Tibial nerve (tissue), 3 donors: ENCODE measurements around the gene TCF4.

Source experiments
- POLR2A ChIP-seq, 2 donors: fragments of 450-650 bp; IDR thresholded peaks; one replicate each; pipeline ENCODE4 v1.6.1; 2017; ENCODE audit warnings: antibody characterized with exemption in 2 of 2, mild to moderate bottlenecking in 2 of 2, moderate library complexity in 2 of 2
- TF ChIP-seq, protein P1 (sequence below), 5 experiments: fragments of 200-600 bp in 3 of 5; fragments of 450-650 bp in 2 of 5; sonication (generic) in 3 of 5; IDR thresholded peaks; one replicate each; pipeline ENCODE4 v1.5.1; 2016 to 2019; ENCODE audit warnings: antibody characterized with exemption in 5 of 5, mild to moderate bottlenecking in 3 of 5, moderate library complexity in 2 of 5

- no peak for TF ChIP-seq POLR2A (IDR thresholded peaks at IDR 0.05)
- TF ChIP-seq, protein P1, sequence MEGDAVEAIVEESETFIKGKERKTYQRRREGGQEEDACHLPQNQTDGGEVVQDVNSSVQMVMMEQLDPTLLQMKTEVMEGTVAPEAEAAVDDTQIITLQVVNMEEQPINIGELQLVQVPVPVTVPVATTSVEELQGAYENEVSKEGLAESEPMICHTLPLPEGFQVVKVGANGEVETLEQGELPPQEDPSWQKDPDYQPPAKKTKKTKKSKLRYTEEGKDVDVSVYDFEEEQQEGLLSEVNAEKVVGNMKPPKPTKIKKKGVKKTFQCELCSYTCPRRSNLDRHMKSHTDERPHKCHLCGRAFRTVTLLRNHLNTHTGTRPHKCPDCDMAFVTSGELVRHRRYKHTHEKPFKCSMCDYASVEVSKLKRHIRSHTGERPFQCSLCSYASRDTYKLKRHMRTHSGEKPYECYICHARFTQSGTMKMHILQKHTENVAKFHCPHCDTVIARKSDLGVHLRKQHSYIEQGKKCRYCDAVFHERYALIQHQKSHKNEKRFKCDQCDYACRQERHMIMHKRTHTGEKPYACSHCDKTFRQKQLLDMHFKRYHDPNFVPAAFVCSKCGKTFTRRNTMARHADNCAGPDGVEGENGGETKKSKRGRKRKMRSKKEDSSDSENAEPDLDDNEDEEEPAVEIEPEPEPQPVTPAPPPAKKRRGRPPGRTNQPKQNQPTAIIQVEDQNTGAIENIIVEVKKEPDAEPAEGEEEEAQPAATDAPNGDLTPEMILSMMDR (IDR thresholded peaks at IDR 0.05): no peak
These were observed 160.0 kb downstream of the TCF4 start for GRCh38 chr18:55427951-55428350.
